Measurements from ENCODE around the gene CHPF.

CHPF gene

GRCh38 chr2:219549619-219550018, 6.0 kb upstream of the CHPF start:
- no peak for DNase-seq

DNA sequence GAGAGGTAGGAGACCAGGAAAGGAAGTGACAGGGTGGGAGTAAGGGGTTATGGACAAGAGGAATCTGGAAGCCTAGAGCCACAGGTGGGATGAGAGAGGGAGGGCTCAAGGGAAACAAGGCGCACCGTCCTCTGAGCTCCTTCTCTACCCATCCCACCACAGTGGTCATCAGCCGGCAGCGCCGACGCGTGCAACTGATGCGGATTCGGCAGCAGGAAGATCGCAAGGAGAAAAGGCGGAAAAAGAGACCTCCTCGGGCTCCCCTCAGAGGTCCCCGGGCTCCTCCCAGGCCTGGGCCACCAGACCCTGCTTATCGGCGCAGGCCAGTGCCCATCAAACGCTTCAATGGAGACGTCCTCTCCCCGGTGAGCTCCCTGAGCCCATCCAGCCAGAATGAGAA, 5.4 kb upstream of the CHPF start:
- DNase-seq, result no peak

GRCh38 chr2:219547621-219548020, 4.0 kb upstream of the CHPF start:
- no peak for DNase-seq

DNA sequence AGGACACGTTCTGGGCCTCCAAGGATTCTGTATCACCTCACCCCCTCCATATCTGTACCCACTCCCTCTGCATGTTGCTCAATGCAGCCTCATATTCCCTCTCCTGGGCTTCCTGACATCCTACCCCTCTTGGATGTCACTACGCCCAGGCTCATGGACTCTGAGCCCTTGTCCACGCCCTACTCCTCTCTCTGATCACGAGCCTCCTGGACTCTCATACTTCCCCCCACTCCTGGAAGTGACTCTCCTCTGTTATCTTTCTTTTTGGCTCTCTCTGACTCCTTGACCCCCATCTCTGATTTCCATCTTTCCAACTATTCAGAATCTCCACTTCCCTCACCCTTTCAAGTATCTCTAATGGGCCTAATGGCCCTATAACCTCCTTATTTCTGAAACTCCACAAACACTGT, 2.3 kb upstream of the CHPF start:
- no peak for DNase-seq

GRCh38 chr2:219545295-219545942, 1.8 kb upstream of the CHPF start:
- no peak for DNase-seq

GRCh38 chr2:219544567-219544966, 958 bp upstream of the CHPF start:
- DNase-seq, result no peak

DNA sequence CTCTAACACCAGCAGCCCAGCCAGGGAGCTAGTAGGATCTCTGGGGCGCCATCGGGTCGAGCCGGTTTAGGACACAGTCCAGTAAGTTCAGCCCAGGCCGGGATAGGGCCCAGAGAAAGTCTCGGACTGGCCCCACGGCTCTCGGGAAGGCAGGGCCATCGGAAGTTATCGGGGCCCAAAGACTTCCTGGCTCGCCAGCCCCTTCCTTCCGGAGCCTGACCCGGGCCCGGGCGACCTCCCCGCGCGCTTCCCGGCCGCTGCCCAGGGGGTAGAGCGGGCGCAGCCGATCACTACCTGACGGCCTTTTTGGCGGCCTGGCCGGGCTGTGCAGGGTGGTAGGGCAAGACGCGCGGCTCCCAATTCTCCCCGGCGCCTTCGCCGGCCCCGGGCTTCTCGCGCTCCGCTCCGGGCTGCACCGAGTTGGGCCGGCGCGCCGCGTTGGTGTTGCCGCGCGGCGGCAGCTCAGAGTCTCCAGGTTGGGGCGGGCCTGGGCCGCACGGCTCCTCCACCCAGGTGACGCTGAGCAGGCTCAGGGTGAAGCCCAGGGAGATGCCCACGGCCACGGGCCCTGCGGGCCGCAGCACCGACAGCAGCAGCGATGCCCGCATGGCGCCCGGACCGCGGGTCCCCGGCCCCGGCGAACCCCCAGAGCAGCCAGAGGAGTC, 546 bp downstream of the CHPF start:
- no peak for DNase-seq

GRCh38 chr2:219541611-219542180, 1.9 kb downstream of the CHPF start:
- peak; percentile 93 for DNase-seq

DNA sequence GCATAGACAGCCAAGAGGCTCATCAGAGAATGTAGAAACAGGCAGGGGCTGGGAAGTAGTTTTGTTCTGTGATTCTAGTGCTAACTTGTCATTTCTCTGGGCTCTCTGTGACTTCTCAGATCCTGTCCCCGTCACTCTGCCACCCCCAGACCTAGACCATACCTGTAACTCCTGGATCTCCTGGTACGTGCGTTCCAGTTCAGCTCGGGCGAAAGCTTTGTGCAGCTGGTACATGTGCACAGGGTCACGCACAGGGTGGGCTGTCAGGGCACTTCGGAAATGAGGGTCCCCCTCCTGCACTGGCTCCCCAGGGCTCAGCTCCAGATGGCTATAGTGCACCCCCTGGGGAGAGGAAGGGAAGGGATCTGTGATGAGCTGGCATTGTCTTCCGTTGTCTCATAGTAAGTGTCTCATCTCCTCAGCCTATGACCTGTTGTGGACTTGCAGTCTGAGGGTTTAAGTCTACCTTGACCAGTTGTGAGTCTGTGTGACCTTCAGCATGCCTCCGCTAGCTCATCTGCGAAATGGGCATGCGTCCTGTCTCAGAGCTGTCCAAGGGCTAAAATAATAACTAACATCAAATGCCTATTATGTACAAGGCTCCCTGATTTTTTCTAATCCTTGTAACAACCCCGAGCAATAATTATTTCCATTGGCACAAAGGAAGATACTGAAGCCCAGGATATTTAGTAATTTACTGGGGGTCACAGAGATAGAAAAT, 2.7 kb downstream of the CHPF start:
- no peak for DNase-seq

DNA sequence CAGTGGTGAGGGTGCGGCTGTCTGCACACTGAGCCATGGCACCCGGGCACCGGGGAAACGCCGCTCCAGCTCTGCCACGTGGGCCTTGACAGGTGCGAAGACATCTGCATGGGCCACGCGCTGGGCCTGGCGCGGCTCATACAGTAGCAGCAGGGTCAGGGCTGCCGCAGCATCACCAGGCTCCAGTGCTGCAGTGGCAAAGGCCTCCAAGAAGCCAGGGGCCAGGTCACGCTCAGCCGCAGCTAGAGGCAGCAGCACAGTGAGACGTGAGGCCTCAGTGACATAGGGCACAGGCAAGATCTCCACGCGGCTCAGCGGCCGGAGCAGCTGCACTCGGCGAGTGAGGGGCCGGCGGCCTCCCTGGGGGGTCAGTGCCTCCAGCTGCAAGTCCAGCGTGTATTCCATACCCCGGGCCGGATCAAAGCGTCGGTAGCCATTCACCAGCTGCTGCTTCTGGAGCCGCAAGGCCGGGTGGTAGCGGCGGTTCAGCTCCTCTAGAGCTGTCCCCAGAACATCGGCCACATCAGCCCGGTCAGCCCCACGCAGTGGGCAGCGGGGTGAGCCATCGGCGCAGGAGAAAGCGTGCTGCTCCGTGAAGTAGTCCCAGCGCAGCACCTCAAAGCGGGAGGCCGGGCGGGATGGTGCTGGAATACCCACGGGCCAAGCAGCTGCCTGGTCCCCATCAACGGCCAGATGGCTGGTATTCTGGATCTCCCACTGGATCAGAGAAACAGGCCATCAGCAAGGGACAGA, 3.5 kb downstream of the CHPF start:
- DNase-seq, result no peak

- no peak for DNase-seq
These were observed 4.4 kb downstream of the CHPF start for GRCh38 chr2:219538956-219539788.

DNA sequence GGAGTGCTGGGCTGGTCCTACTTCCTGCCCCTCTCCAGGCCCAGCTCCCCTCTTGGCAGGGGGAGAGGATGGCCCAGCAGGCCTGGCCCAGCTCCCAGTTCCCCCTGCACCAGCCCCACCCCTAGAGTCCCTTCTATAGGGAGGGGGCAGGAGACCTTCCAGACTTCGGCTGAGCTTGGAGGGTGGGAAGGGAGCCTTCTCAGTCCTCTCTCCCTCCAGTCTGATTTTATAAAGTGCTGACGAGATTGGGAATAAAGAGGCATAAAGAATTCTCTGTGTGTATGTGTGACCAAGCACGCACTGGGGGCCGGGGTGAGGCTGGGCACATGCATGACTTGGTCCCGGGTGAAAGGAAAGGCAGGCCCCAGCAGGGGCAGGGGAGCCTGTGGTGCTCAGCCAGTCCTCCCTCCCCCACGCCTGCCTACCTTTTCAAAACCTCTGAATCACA, 5.1 kb downstream of the CHPF start:
- no peak for DNase-seq

- DNase-seq, result no peak
These were observed 5.7 kb downstream of the CHPF start for GRCh38 chr2:219537657-219538488.

DNA sequence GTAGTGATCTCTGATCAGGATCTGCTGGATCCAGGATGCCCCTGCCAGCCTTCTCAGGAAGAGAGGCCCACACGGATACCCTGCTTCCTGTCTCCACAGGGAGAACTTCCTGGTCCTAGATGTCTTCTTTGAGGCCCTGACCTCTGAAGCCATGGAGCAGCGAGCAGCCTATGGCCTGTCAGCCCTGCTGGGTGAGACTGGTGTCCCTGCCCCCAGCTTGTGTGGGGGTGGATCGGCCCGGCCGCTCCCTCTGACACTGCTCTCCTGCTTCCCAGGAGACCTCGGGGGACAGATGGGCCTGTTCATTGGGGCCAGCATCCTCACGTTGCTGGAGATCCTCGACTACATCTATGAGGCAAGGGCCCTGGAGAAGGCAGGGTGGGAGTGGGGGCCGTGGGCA, 6.6 kb downstream of the CHPF start:
- no peak for DNase-seq

DNA sequence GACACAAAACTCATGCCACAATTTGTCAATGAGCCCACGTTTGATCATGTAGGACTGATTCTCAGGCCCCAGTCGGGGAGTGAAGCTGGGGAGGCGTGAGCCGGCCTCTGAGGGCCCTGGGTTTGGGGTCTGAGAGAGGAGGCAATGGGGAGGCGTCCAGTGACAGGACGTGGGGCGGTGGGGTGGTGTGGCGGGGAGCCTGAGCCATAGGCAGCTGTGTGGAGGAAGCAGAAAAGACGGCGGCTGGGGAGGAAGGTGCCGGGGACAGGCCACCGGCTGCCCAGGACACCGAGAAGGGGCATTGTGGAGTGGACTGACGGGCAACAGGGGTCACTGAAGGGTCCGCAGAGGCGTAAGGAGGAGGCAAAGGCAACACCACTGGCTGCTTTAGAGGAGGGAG, 7.2 kb downstream of the CHPF start:
- DNase-seq, result no peak

- no peak for DNase-seq
These were observed 9.5 kb downstream of the CHPF start for GRCh38 chr2:219533930-219534661.

DNA sequence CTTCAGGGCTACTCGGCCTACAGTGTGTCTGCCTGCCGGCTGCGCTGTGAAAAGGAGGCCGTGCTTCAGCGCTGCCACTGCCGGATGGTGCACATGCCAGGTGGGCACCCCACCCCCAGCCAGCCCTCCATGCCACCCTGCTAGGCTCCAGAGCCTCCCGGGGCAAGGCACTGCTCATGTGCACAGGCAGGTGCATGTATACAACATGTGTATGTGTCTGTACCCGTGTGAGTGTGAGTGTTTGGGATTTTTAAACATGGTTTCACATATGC, 11.3 kb downstream of the CHPF start:
- DNase-seq, result no peak

GRCh38 chr2:219531639-219532377, 11.8 kb downstream of the CHPF start:
- no peak for DNase-seq

GRCh38 chr2:219530048-219530963, 13.3 kb downstream of the CHPF start:
- DNase-seq, result peak; percentile 95
